HL-60/S4 treated with phorbol 12-myristate 13-acetate at 8.2 ng/mL for 4 days and 3 days (cell line): ENCODE measurements around the gene ZNF277.

ENCODE experiments used
- in situ Hi-C: fragments of 300-500 bp; cut with MboI; formaldehyde crosslinking; loops from 2 replicates; pipeline ENCODE4 v1.15.0; 2022; ENCODE audit warnings: low sequenced_read_pairs

Gene ZNF277

DNA sequence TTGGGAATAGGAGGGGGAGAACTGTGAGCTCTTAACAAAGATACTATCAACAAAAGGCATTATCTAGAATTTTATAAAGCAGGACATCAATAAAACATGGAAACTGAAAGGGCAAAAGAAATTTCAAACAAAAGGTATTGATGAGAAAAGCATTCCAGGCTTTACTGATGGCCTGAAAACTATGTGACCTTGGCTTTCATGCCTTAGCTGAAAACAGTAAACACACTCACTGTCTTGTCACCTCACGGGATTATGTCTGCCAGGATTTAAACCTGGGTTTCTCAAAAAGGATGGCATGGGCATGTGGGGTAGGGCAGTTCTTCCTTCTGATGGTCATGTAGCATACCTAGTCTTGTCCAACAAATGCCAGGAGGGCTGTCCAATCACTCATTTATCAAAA, 23.2 kb upstream of the ZNF277 start:
- in situ Hi-C loops, result no loop called here

DNA sequence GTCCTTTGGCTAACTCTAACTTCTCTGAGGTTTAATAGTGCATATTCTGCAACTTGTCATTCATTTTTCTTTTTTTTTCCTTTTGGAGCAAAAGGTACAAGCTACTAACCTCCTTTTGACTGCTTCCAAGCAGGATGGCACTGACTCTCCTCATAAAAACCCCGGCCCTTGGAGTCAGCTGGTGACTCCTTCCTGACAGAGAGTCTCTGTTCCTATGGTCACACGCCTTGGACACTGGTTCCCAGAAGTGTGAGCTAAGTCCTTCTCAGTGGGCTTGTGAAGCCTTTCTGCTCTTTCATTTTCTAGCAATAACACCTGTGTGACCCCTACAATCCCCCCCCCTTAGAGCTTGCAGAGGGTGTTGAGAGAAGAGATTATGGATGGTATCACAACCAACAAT, 22.0 kb upstream of the ZNF277 start:
- in situ Hi-C loops, result no loop called here

DNA sequence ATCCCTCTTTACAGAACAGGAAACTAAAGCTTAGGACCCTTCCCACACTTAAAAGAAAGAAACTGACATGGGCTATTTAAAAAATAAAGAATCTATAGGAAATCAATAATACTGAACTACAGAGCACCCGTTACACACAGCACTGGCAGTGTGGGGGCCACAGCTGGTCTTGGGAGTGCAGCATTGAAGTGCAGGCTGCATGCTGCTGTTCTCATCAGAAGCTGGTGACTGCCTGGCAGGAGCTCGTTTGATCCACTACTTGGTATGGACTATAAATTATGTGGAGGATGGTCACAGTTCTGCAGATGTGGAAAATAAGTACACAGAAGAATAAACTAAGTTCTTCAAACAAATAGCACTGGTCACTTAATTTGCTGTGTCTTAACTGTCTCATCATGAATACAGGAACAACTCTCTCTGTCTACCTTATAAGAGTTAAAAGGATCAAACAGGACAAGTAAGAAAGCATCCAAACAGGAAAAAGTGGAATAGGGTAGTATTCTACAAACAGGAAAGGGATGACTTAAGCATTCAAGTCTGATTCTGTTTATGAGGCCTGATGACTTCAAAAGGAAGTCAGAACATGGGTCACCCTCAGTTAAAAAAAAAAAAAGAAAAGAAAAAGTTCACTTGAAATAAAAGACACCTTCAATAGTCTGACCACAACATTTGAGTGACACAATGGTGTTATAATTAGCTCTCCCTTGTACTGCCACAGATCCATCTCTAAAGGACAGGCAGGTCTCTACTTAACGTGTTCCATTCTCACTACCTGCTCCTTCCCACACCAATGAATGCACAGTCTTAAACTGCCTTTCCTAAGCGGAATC, 21.3 kb upstream of the ZNF277 start:
- in situ Hi-C loops, result no loop called here

DNA sequence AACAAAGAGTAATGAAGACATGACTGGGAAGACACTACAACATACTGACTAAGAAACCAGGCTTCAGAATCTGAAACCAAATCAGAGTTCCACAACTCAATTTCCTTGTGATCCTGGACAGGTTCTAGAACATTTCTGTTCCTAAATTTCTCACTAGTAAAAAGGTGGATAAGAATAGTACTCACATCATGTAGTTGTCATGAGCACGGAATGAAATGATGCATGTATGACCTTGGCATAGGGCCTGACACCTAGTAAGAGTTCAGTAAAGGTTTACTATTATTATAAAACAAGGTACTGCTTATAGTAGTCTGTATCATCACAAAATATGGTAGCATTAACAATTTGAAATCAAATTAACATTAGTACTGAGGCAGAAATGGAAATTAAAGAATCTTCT, 20.2 kb upstream of the ZNF277 start:
- in situ Hi-C loops, result no loop called here

DNA sequence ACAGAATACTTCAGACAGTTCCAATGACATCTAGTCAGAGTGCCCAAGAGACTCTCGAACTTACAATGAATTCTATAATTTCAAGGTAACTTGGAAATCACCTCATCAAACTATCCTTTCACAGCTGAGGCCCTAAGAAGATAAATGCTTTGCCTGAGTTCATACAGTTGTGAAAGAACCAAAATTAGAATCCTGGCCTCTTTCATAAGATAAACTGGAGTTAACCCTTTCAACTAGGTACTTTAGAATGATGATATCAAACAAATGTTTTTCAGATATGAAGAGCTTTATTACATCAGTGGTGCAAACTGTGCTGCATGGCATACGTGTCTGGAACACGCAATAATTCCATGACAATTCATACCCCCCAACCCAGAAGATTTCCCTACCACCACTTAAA, 18.2 kb upstream of the ZNF277 start:
- in situ Hi-C loops, result no loop called here

DNA sequence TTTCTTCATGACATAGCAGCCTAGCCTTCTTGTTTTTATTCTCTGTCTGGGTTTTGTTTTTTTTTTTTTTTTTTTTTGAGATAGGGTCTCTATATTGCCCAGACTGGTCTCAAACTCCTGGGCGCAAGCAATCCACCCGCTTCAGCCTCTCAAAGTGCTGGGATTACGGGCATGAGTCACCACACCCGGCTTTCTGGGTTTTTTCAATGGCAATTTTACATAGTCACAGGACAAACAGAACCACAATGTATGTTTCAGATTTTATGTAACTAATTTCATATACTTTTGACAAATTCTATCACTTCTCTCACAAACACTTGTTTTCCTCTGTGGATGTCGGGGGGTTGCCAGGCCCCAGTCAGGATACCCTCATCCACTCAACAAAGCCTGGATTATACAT, 16.8 kb upstream of the ZNF277 start:
- in situ Hi-C loops, result no loop called here

DNA sequence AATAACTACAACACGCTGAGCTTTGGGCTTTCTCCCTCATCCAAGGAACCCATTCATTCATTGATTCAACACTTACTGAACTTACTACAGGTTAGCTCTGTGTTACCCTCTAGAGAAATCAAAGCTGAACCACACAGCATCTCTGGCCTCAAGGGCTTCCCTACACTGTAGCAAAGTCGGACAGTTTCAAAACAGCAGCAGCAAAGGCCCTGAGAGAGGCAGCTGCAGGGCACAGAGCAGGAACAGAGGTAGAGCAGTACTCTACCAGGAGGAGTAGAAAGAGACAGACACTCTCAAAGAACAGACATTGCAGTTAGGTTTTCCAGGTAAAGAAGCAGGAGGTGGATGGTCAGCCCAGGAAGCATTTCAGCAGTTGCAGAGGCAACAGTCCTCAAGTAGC, 16.4 kb upstream of the ZNF277 start:
- in situ Hi-C loops, result no loop called here

DNA sequence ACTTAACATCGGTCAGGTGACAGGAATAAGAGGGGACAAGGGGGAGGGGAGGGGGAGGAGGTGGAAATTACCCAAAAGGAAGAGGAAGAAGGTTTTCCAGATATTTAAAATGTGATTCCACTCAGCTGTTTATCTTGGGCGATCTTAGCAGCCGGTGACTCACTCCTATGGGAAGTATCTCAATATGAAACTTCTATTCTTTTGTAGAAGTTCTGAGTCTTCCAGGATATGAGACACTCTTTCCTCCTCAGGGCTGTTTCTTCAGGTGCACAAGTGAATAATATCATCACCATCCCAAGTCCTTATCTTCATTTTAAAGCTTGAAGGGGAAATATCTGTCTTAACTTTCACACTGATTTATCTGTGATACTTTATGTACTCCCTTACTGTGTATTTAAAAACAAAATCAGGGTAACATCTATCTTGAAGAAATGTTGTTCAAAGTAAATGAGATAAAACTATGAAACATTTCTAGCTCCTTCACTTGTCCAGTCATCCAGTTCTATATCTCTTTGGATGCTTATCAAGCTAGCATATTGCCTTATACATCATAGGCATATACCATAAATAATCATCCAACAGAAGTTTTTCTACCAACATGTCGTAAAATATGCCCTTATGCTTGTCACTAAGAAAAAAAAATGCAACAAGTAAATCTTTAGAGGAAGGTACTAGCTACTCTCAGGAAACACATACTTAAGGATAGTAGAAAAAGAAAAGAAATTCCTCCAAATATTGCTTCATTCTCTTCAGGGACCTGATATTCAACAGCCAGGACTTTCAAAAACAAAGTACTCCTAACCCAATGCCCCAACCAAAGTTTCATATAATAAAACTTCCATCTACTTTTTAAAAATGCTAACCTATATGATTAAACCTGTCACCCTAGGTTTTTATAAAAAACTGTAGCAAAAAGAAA, 14.0 kb upstream of the ZNF277 start:
- in situ Hi-C loops, result no loop called here

DNA sequence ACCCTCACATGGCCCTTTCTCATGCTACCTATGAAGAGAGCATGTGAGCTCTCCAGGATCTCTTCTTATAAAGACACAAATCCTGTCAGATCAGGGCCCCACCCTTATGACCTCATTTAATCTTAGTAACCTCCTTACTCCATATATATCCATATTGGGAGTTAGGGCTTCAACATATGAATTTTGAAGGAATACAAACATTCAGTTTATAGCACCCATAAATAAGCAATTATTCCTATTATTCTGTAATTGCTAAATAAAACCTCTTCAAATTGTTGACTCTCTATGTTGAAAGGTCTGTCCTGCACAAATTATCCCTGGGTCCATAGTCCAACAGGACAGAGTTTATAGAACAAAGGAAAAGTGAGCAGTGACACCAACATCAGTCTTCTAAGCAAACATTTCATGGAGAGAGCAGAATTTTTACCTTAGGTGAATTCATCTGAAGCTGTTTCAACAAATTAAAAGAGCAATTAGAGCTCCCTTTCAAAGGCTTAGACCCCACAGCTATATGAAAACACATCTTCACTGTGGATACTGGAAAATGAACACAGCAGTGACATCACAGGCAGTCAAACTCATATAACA, 12.5 kb upstream of the ZNF277 start:
- in situ Hi-C loops, result no loop called here

DNA sequence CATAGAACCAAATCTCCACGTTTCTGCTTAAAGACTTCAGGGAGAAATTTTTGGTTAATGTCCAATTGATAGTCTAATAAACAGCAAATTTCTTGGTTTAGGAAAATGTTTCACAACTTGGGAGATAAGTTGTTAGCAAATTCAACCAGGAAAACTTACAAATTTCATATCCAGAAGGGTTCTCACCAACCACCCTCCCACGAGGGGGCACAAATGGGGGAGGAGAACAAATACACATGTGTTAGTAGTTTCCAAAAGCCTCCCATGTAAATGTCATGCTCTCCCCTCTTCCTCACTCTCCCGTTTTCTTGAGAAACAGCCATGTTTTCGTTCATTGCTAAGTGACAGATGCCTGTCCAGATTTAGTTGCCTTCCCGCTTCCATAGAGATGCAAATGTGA, 10.8 kb upstream of the ZNF277 start:
- in situ Hi-C loops, result no loop called here

DNA sequence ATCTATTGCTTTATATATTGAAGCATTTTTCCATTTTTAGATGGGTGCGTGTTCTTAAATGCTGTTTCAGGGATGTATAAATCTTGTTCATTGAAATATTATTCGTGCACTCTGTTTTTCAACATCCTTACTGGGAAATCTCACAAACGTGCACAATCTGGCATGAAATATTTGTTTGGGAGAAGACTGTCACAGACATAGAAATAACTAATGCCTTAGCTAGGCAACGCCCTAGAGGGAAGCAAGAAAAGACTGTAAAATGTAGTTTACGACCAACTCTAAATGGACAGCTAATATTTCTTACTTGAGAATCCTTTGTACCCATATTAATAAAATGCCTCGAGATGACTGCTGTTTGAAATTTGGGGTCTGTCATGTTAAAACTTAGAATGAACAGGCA, 9.2 kb upstream of the ZNF277 start:
- in situ Hi-C loops, result no loop called here

DNA sequence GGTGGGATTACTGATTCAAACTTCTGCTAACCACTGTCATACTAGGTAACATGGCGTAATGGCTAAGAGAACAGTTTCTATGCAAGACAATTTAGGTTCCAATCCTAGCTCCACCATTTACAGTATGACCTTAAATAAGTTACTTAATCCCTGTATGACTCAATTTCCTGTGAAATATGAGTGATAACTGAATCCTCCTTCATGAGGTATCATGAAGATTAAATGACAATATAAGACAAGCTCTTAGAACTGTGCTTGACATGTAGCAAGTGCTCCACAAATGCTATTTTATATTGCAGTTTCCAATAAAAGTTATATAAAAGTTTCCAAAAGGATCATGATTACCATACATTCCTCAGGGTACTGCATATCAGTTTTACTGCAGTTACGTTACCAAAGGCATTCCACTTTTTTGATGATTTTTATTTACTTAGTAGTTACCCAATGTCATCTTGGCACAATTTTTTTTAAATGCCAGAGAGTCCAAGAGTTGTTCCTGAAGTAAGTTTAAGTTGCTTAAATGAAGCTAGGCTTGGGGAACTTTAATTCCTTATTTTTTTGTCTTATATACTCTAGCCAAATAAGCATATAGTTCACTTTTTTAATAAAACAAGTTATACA, 7.3 kb upstream of the ZNF277 start:
- in situ Hi-C loops, result no loop called here

DNA sequence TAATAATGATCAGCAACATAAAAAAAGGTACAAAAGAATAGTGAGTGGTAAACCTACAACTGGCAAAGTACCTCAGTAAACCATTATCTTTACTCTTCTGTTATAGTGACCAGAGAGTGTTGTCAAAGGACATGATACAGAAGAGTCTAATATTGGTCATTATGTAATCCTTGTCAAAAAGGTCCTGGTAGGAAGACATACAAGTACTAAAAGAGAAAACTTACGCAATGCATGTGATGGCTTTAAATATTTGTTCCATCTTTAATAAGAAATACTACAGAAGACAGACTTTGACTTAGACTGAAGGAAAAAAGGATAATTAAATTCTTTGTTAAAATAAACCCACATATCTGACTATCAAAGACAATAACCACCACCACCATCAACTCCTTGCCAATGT, 6.8 kb upstream of the ZNF277 start:
- in situ Hi-C loops, result no loop called here

DNA sequence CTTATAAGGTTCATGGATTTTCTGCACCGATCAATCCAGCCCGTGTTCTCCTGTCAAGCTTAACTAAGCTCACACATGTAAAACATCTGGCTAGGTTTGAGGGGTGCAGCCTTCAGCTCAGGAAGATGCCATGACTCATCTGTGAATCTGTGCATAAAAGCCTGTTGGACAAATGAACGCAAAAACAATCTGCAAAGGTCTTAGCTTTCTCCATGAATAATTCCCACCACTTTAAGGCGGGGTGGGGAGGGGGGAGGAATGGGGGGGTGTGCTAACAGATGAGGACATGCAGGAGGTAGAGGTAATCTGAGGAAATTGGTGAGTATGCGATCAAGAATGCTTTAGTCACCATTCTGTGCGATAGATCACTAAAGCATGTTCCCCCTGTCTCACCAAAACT, 5.1 kb upstream of the ZNF277 start:
- in situ Hi-C loops, result no loop called here

DNA sequence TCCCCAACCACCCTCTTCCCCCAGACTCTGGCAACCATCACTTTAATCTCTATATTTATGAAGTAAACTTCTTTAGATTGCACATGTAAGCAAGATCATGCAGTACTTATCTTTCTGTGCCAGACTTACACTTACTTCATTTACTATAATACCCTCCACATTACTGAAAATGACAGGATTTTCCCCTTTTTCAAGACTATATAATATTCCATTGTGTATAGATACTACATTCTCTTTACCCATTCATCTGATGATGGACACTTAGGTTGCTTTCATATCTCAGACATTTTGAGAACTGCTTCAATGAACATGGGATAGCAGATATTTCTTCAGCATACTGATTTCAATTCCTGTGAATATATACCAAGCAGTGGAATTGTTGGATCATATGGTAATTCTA, 4.7 kb upstream of the ZNF277 start:
- in situ Hi-C loops, result no loop called here

DNA sequence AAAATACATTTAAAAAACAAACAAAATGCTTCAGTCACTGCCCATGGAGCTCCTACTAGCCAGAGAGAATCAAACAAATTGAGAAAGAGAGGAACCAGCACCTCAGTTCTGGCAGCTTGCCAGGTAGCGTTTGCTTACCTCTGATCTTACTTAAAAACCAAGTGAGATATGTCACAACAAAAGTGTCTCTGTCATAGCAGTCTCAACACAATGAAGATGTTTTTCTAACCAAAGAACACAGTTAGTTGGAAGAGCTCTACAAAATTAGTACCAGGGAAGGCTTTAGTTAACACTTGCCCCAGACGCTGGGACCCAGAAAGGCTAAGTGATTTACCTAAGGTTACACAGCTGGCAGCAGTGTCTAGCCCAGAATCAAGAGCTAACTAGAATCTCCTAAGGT, 3.7 kb upstream of the ZNF277 start:
- in situ Hi-C loops, result no loop called here

DNA sequence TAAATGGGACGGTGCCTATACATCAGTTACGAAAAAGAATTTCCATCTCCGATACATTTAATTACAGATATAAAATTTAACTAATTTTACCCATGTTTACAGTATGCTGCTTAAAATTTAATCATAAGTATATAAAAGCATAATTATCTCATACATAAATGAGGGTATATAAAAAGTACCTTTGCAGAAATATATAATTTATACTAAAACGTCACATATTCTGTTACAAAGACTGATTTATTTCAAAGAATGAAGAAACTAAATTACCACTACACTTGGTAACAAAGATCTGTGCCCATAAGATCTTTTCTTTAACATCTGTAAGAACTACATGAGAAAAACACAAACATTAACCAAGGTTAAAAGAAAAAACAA, 3.1 kb upstream of the ZNF277 start:
- in situ Hi-C loops, result no loop called here

DNA sequence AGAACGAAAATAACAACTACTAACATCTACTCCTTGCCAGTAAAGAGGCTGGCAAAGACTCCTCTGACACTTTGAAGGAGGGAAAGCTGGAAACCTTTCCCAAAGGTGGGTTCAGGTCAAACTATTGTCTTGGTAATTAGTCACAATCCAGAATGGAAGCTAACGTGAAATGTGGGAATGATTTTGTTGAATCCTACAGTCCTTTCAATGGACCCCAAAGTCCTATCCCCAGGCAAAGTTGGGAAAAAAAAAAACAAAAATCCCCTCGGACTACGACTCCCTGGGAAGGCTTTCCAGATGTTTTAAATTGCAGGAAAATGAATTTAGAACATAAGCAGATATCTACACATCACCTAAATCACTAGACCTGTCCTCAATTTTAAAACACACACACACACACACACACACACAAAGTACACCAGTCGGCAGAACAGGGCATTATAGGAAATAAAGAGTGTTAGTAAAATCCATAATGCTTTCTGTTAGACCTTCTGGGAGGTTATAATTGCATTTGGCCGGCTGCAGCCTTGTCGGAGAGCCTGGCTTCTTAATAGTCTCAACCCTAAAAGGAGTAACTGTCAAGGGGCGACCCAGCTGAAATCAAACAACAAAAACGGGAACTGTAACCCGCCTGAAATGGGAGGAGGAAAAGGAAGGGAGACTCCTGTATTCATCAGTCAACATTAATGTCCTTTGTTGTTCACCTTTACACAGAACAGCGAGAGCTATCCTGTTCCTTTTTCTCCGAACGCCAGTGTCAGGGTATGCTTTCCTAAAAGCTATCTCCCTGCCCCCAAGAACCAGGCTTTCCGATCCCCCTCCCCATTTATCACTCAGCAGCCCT, 1.8 kb upstream of the ZNF277 start:
- in situ Hi-C loops, result no loop called here

DNA sequence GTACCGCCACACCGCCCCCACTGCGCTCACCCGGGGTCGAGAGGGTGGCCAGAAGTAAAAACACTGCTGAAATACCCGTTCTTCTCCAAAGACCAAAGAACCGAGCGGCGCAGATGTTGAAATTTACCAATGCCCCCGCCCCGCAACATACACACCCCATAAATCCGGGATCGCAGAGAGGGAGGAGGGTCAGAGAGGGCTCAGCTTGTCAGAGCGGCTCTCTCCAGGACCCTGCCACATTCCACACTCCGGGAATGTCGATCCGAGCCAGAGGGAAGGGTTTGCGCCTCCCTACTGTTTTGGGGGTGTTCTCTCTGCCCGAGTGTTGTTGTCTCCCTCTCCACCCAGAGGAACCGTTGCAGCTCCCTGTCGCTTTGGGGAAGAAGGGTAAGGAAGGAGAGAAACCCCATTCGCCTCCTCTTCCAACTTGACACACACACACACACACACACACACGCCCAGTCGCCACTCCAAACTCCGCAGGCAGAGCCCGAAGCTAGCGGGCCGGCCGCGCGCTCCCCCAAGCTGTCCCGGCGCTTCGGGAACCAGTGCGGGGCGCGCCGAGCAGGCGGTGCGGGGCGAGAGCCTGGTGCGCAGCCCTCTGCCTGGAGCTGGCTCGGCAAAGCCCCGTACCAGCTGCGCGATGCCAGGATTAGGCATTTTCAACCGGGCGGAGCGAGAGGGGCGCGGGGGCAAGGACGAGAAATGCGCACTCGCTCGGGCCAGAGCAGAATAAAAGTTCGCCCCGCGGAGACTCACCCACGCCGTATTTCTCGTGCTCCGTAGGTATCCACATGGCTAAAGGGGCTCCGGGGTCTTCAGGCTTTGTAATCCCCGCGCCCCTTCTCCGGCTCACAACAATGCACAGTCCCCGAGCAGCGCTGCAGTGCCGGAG, 905 bp upstream of the ZNF277 start:
- in situ Hi-C loops, result no loop called here
